Erythroblast (primary cell): ENCODE data around the gene C1orf52.

ENCODE experiments used
- GATA1 ChIP-seq: IDR thresholded peaks from 2 replicates; pipeline ENCODE4 v1.6.1; 2011; ENCODE audit warnings: low read depth, mild to moderate bottlenecking, control low read depth, low read length, moderate library complexity
- POLR2A ChIP-seq: IDR thresholded peaks from 2 replicates; pipeline ENCODE4 v1.6.1; 2011; ENCODE audit warnings: mild to moderate bottlenecking, low read length

GRCh38 chr1:85284202-85284601 lies 24.7 kb upstream of the C1orf52 start:
- TF ChIP-seq POLR2A (no peak), GATA1 (no peak)
